ENCODE data around the gene MACROH2A1.

The MACROH2A1 gene

GRCh38 chr5:135388860-135389435, 10.1 kb downstream of the MACROH2A1 start:
- Histone ChIP-seq H3K9me3 (ENCODE audit: insufficient read depth, low read length, severe bottlenecking) (no peaks in the 10 kb centered on the region), H3K4me3 (ENCODE audit: low read depth in 1 of 2, low read length in 2 of 2) (no peak overlapping the region), H4K20me1 (ENCODE audit: insufficient read depth, low read length) (peaks cover 98% of the 10 kb centered on the region), H3K4me1 (ENCODE audit: insufficient read depth, low read length) (peaks cover 81% of the 10 kb centered on the region), H3K36me3 (ENCODE audit: insufficient read depth, low read length) (peaks cover 100% of the 10 kb centered on the region), H3K27ac (ENCODE audit: low read length) (no peak overlapping the region), H3K79me2 (ENCODE audit: insufficient read depth, low read length) (peaks cover 100% of the 10 kb centered on the region), H3K9ac (ENCODE audit: low read depth, low read length) (no peak overlapping the region), H3K4me2 (ENCODE audit: insufficient read depth, low read length) (peak overlapping the region; percentile 5; the same call in 1 of the 2 replicates), H3K27me3 (ENCODE audit: insufficient read depth, low read length, poor library complexity) (no peaks in the 10 kb centered on the region), H2AFZ (ENCODE audit: low read depth, low read length) (no peak overlapping the region)
- TF ChIP-seq CTCF (IDR thresholded peaks at IDR 0.05; ENCODE audit: borderline replicate concordance, extremely low read depth, low read length, poor library complexity, severe bottlenecking) (no peak), EZH2 (IDR thresholded peaks at IDR 0.05; ENCODE audit: borderline replicate concordance, low read depth, low read length, severe bottlenecking) (no peak)
- ATAC-seq (ENCODE audit: insufficient read depth, low read depth), result no peak
- no peak for DNase-seq

GRCh38 chr5:135387629-135387960, 11.4 kb downstream of the MACROH2A1 start:
- Histone ChIP-seq H3K4me3 (ENCODE audit: low read depth in 1 of 2, low read length in 2 of 2) (no peak overlapping the region), H3K27me3 (ENCODE audit: insufficient read depth, low read length, poor library complexity) (no peaks in the 10 kb centered on the region), H3K4me1 (ENCODE audit: insufficient read depth, low read length) (peaks cover 82% of the 10 kb centered on the region), H3K27ac (ENCODE audit: low read length) (peak overlapping the region; percentile 33; the same call in 1 of the 2 replicates), H3K9me3 (ENCODE audit: insufficient read depth, low read length, severe bottlenecking) (no peaks in the 10 kb centered on the region), H4K20me1 (ENCODE audit: insufficient read depth, low read length) (peaks cover 97% of the 10 kb centered on the region), H3K79me2 (ENCODE audit: insufficient read depth, low read length) (peaks cover 100% of the 10 kb centered on the region), H3K4me2 (ENCODE audit: insufficient read depth, low read length) (no peak overlapping the region), H3K36me3 (ENCODE audit: insufficient read depth, low read length) (peaks cover 100% of the 10 kb centered on the region), H2AFZ (ENCODE audit: low read depth, low read length) (no peak overlapping the region), H3K9ac (ENCODE audit: low read depth, low read length) (no peak overlapping the region)
- TF ChIP-seq CTCF (IDR thresholded peaks at IDR 0.05; ENCODE audit: borderline replicate concordance, extremely low read depth, low read length, poor library complexity, severe bottlenecking) (no peak), EZH2 (IDR thresholded peaks at IDR 0.05; ENCODE audit: borderline replicate concordance, low read depth, low read length, severe bottlenecking) (no peak)
- ATAC-seq (ENCODE audit: insufficient read depth, low read depth), result no peak
- no peak for DNase-seq

GRCh38 chr5:135386886-135387628, 12.0 kb downstream of the MACROH2A1 start:
- H3K9me3 ChIP-seq (ENCODE audit: insufficient read depth, low read length, severe bottlenecking), result no peaks in the 10 kb centered on the region
- peaks cover 100% of the 10 kb centered on the region for H3K36me3 ChIP-seq (ENCODE audit: insufficient read depth, low read length)
- peaks cover 83% of the 10 kb centered on the region for H3K4me1 ChIP-seq (ENCODE audit: insufficient read depth, low read length)
- ATAC-seq (ENCODE audit: insufficient read depth, low read depth), result no peak
- H3K4me3 ChIP-seq (ENCODE audit: low read depth in 1 of 2, low read length in 2 of 2), result no peak overlapping the region
- H3K4me2 ChIP-seq (ENCODE audit: insufficient read depth, low read length), result no peak overlapping the region
- H3K9ac ChIP-seq (ENCODE audit: low read depth, low read length), result no peak overlapping the region
- DNase-seq, result no peak
- H3K27me3 ChIP-seq (ENCODE audit: insufficient read depth, low read length, poor library complexity), result no peaks in the 10 kb centered on the region
- peak overlapping the region; percentile 33 for H3K27ac ChIP-seq (ENCODE audit: low read length)
- H3K79me2 ChIP-seq (ENCODE audit: insufficient read depth, low read length), result peaks cover 100% of the 10 kb centered on the region
- TF ChIP-seq CTCF (IDR thresholded peaks at IDR 0.05; ENCODE audit: borderline replicate concordance, extremely low read depth, low read length, poor library complexity, severe bottlenecking) (no peak), EZH2 (IDR thresholded peaks at IDR 0.05; ENCODE audit: borderline replicate concordance, low read depth, low read length, severe bottlenecking) (no peak)
- peaks cover 97% of the 10 kb centered on the region for H4K20me1 ChIP-seq (ENCODE audit: insufficient read depth, low read length)
- no peak overlapping the region for H2AFZ ChIP-seq (ENCODE audit: low read depth, low read length)

All from DND-41 (cell line).